HG02943 (cell line): ENCODE measurements around the gene DNAJB6.

Source experiments
- ATAC-seq: cut with Tn5 transposase; IDR thresholded peaks from one replicate; pipeline ENCODE4 v1.9.1; 2021; ENCODE audit warnings: mild to moderate bottlenecking, low read depth, moderate library complexity; ENCODE audit not compliant: unreplicated experiment

The DNAJB6 gene

DNA sequence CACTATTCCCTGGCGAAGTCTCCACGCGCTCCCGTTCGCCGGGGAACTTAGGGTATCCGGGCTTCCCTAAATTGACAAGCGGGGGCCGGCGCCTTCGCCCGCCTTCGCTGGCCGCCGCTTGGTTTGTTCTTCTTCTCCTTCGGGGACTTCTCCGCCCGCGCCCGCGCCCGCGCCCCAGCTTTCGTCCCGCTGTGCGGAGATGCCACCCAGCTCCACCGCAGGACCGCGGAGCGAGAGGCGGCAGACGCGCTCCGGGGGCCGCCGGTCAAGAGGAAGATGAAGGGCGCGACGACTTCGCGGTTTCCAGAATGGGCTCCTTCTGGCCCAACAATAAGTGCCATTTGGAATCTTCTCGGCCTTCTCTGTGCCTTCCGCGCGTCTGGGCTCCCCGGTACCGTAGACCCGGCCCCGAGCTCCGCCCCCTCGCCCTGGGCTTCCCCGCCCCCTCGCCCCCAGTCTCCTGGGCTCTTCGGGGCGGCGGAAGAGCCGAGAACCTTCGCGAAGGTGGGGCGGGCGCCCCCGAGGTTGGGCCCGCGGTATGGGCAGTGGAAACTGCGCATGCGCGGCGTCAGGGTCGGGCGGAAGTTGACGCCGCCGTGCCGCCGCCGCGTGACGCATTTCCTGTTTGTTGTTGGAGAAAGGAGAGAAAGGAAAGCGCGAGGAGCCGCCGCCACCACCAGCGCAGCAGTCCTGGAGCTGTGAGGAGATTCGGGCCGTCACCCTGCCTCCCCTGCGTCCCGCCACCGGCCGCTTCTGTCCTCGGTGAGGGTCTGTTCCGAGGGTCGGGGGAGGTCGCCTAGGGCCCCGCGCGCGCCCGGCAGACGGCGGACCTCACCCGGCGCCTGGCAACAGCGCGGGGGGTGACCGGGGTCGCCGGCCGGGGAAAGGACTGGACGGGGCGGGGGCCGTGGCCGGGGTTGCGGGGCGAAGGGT, at the start of gene DNAJB6:
Gene DNAJB6 (plus strand): TSS at position 622 of the 933 bp plus-strand sequence. CDS start 21,569 bp downstream, outside the sequence.
- peak; percentile 69 for ATAC-seq

DNA sequence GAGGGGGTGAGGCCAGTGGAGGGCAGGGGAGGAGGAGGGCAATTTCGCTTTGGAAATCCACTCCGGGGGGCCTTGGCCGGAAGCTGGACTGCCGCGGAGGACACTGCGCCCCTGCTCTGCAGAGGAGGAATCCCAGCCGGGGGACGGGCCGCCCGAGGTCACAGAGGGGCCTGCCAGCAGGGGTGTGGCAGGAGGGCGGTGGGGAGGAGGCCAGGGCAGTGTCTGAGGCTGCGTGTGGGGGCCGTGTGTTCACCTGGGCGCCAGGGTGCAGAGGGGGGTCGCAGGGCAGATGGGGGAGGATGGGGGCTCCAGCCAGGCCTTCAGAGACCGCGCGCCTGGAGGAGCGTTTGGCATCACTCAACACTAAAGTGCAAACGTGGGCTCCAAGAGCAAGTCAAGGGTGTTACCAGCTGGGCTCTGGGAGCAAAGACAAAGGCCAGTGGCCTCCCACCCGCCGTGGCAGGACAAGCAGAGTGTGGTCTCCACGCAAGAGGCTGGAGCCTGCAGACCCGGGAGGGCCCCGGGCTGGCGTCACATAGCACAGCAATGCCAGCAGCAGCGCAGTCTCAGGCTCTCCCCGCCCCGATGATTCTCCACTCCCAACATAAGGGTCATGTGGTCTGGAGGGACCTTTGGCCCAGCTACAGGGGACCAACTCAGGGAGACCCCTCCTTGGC, 45.3 kb upstream of the DNAJB6 start:
- ATAC-seq, result no peak

DNA sequence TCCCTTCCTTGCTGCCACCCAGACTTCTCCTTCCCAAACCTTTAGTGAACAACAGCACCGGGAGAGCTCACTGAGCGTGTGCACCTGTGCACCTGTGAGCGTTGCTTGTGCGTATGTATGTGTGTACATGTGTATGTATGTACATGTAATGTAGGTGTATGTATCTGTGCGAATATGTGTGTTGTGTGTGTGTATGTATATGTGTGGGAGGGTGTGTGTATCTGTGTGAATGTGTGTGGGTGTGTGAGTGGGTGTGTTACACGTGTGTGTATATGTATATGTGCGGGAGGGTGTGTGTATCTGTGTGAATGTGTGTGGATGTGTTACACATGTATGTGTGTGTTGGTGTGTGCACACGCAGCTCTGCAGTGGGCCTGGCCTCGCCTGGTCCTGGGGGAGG, 44.5 kb upstream of the DNAJB6 start:
- ATAC-seq, result no peak

DNA sequence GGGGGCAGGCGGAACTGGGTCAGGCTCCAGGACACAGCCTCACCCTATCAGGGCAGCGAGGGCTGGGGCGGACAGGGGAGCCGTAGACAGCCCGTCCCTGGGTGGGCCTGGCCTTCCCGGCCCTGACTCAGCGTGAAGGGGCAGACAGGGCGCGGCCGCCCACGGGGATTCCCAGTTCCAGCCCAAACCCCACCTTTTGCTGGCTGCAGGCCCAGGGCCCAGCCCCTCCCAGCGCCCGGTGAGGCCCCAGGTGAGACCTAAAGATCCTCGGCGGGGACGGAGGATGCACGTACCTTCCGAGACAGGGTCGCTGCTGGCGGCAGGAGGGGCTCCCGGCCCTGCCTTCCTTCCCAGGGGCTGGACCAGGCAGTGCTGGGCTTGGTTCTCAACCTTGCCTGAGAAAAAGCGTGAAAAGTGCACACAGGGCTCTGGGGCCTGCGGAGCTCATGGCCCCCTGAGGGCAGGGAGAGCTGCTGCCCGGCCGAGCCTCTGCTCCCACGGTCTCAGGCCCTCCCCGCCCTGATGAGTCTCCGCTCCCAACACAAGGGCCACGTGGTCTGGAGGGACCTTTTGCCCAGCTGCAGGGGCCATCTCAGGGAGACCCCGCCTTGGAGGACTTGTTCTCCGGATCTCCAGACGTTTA, 43.9 kb upstream of the DNAJB6 start:
- ATAC-seq, result no peak

DNA sequence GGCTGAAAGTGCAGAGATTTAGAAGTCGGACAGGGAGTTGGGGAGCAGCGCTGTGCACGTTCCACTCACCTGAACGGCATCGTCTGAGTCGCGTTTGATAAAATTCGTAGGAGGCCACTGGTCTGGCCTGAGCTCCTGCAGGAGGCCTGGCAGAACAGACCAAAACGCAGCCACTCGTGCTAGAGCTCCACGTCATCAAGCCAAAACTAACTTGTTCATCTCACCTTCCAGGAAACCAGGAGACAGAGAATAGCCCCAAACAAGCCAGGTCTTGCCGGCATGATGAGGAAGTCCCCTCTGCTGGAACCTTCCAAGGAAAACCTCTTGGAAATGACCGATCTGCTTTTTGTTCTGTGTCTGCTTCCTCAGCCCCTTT, 43.4 kb upstream of the DNAJB6 start:
- ATAC-seq, result no peak

DNA sequence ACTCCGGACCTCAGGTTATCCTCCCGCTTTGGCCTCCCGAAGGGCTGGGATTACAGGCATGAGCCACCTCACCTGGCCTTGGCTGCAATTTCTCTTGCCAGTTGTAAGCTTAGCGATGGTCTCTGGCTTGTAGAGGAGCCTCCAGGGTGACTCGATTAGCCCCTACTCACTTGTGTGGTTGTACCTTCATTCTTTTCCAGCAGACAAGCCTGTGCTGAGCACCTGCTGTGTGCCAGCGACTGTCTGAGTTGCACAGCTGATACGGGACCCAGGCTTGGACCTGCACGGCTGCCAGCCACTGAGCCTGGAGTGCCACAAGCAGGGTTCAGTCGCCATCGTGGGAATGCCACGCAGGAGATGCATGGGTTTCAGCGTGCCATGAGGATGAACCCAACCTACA, 42.0 kb upstream of the DNAJB6 start:
- ATAC-seq, result no peak

DNA sequence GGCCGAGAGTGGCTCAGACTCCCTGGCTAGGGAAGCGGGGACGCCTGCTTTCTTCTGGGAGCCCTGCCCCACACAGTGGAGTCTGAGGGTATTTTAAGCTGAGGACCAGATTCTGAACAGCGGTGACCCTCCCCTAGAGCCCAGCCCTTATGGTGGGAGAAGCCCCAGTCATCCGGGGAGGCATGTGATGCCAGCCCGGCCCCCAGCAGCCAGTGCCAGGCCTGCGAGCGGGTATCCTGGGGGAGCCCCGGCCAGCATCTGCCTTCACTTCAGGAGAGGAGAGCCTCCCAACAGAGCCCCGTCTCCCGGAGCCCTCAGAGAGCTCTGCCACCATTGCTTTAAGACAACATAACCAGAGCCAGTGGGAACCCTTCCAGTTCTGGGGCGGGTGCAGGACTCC, 41.5 kb upstream of the DNAJB6 start:
- ATAC-seq, result no peak

DNA sequence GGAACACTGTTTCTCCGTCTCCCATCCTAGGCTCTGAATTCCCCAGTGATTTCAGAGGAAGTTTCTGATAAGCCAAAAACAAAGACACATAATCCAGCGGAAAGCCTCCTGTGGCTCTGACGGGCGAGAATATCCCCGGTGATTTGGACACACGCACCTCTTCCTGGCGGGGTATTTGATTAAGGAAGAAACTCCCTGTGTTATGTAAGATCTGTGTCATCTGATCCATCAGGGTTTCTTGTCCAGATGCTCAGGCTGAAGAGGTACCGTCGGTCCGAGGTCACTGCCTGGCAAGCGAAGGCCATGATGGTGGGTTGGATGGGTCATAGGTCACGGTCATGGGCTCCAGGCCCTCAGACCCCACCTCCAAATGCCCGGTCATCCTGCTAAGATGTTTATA, 39.6 kb upstream of the DNAJB6 start:
- ATAC-seq, result no peak

DNA sequence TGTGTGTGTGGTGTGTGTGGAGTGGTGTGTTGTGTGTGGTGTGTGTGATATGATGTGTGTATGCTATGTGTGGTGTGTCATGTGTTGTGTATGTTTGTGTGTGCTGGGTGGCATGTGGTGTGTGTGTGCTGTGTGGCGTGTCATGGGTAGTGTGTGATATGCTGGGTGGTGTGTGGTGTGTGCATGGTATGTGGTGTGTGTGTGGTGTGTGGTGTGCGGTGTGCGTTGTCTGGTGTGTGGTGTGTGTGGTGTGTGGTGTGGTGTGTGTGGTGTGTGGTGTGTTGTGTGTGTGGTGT, 37.5 kb upstream of the DNAJB6 start:
- no peak for ATAC-seq

DNA sequence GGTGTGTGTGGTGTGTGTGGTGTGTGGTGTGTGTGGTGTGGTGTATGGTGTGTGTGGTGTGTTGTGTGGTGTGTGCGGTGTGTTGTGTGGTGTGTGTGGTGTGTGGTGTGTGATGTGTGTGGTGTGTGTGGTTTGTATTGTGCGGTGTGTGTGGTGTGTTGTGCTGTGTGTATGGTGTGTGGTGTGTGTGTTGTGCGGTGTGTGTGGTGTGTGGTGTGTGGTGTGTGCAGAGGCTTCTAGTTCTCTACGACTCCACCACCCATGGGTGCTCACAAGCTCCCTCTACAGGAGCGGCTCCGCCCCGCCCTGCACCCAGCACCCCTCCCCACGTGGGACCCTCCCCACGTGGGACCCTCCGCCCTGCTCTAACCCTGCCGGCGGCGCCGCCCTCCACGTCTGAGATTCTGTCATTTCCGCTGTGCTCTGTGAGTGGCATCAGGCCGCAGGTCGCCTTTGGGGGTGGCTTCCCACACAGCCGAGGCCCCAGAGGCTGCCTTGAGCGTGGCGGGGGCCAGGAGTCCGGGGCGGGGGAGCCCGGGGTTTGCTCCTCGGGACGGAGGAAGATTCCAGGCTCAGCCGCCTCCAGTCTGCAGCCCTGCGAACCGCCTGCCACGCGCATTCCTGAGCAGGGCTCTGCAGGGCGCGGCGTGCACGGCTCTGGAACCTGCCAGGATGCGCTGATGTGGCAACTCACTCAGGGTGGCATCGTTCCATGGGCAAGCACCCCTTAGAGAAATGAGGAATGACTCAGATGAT, 37.0 kb upstream of the DNAJB6 start:
- ATAC-seq, result no peak

DNA sequence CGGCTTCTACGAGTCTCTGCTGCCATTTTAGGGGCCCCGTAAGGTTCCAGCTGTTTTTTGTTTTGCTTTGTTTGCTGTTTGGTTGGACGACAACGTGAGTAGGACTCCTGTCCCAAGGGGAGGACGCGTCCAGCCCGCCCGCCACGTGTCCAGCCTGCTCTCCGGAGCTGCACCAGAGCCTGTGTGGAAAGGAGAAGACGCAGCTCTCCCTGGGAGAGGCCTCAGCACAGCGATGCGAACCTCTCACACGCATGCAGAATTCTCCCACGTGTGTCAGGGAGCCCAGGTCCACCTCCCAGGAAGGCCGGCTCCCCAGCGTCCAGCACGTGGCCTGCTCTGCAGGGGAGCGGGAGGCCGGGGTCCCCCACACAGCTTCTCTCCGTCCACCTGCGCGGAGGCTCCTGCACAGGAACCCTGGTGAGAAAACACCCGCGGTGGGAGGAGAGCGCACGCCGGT, 36.4 kb upstream of the DNAJB6 start:
- ATAC-seq, result no peak

DNA sequence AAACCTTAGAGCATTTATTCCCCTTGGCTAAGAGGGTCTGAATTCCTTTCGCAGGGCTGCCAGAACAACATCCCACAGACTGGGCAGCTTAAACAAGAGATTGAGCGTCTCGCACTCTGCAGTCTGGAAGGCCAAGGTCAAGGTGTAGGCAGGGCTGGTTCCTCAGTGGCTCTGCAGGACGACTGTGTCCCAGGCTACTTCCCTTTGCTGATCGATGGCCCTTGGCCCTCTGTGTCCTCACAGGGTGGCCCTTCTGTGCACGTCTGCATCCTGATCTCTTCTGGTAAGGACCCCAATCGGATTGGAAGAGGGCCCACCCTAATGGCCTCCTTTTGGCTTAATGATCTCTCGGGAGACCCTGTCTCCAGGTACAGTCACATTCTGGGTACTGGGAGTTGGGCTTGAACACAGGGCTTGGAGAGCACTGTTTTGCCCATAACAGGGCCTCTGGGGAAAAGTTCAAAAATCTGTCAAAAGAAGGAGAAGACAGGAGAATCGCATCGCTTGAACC, 35.1 kb upstream of the DNAJB6 start:
- no peak for ATAC-seq

DNA sequence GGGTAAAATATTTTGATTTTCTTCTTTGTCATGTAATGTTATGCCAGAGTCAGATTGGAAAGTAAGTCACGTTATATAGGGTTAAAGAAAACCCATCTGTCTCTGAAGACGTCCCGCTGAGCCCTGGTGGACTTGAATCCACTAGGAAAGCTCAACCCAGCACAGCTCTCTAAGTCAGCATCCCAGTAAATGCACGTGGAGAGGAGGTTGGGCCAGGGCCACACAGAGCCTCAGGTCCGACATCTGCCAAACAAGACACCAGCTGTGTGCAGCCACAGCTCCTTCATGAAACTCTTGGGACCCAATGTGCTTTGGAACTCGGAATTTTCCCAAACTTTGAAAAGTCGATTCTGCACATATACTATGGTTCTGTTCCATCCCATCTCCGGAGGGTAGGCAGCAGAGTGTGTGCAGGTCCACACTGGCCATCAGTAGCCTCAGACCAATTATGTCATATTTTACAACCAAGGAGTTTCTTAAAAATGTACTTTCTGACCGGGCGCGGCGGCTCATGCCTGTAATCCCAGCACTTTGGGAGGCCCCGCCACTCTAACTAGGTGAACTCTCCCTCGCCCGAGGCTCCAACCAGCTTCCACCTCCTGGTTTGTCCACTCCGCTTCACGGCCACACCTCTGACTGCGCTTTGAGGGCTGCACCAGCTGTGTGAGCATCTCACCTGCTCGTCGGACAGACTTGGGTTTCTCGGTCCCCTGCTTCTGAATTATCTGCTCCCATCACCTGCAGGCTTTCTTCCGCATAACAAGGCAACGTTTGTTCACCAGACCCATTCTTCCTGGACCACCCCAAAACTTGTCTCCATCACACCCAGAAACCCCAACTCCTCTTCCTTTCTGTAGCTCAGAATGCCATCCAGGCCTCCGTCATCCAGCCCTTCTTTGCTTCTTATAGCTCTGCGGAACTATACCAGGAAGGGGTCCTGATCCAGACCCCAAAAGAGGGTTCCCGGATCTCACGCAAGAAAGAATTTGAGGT, 29.7 kb upstream of the DNAJB6 start:
- ATAC-seq, result no peak

DNA sequence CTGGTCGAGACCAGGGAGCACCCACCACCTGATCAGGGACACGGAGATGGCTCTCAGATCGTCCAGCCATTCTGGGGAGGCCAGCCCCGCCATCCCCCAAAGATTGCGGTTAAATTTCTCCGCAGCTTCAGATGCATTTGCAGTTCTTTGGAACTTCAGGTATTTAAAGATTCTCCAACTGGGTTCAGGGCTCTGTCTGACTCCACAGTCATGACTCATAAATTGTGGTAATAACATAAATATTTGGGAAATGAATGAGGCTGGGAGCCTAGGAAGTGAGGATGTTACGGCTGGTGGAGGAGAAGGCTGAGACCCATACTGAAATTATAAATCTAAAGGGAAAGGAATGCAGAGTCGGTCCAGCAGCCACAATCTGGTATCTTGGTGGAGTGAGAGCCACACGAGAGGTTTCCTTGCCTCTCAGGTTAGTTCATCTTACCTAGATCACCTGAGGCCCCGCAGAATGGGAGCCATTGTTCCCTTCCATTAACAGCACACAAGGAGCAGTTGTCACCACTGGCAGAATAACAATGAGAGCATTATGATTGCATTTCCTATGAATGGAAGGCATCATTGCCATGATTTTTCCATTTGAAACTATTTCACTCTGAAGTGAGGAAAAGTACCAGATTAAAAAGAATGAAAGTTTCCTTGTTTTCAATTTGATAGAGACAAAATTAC, 26.7 kb upstream of the DNAJB6 start:
- ATAC-seq, result no peak

DNA sequence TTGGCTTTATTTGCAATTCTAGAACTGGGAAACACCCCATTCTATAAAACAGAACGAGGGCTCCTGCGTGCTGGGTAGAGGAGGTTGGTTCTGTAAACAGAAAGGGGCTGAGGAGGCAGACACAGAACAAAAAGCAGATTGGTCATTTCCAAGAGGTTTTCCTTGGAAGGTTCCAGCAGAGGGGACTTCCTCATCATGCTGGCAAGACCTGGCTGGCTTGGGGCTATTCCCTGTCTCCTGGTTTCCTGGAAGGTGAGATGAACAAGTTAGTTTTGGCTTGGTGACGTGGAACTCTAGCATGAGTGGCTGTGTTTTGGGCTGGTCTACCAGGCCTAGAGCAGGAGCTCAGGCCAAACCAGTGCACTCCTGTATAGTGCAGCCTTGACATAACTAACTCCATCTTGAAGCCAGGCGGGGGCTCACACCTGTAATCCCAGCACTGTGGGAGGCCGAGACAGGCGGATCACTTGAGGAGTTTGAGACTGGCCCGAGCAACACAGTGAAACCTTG, 26.1 kb upstream of the DNAJB6 start:
- ATAC-seq, result no peak

DNA sequence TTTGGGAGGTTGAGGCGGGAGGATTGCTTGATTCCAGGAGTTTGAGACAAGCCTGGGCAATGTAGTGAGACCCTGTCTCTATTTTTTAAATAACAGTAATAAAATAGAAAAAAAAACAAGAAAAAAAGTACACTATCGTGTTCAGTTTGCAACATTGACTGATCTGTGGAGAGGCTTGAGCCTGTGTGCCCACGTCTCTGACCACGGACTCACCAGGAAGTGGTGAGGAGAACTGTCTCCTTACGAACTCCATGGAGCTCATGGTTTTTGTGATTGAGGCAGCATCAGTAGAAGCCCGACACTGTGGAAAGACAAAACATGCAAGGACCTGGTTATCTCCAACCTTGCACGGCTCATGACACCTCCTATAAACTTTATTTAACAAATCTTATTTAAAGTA, 23.9 kb upstream of the DNAJB6 start:
- no peak for ATAC-seq

DNA sequence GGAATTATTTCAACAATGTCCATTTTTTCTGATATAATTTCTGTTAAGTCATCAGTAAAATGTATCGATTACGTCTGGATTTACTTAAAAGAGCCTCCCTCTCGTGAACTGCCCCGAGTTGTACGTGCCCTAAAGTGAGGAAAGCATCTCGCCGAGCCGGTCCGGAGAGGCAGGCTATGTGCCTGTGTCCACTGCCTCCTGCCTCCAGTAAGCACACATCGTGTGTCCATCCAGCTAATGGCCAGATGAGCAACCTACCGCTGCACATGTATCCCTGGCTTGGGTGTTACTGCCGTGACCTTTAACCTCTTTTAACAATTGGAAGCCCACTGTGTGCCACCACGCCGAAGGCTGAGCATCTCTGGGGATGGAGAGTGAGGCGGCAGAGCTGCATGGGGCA, 23.2 kb upstream of the DNAJB6 start:
- no peak for ATAC-seq

DNA sequence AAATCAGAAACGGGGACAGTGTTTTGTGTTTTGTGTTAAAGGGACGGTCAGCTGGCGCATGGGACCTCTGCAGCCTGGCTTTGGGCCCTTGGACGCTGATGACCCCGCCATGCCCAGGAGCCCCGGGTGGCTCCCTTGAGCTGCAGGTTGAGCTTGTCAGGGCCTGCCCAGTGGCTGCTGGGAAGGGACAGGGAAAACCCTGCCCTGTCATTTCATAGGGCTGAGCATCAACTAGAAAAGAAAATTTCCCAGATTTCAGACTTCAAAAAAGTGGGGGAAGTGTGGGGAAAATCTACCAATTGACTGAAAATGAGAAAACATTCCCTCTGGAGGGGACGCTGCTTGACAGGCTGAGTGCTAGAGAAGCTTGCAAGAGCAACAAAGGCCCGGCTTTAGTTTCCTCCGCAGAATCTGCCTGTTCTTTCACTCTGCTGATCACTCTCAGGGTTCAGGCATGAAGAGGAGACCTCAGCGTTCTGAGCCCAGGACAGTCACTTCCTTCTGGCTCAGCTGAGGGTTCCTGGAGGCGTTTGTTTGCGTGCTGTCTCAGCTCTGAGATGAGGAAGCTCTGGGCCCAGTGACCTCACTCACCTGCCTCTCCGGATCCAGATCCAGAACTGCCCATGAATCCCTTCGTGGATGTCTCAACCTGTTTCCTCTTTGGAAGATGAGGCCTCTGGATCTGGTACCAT, 18.6 kb upstream of the DNAJB6 start:
- ATAC-seq, result no peak
